Activated CD8-positive, alpha-beta T cell treated with anti-CD3 and anti-CD28 coated beads for 36 hours (primary cell): ENCODE measurements around the gene ABCC11. TPM values are rescaled to one million over a fixed set of nuclear protein-coding genes. Genes with fewer than 3 reads are reported as not detected.

ENCODE experiments used
- ATAC-seq: fragments of 200-7000 bp; cut with Tn5 transposase; one replicate; pipeline ENCODE4 v1.10.0; 2021; ENCODE audit warnings: mild to moderate bottlenecking, moderate library complexity
- CTCF ChIA-PET: fragments of 350-600 bp; sonication (Branson Sonifier 250); formaldehyde crosslinking; loops from one replicate; lab custom pipeline; 2021; ENCODE audit warnings: antibody characterized with exemption; lab: Charles Lee
- POLR2A ChIA-PET: fragments of 350-600 bp; sonication (Branson Sonifier 250); formaldehyde crosslinking; loops from one replicate; lab custom pipeline; 2021; ENCODE audit warnings: antibody characterized with exemption; lab: Charles Lee
- DNase-seq: peaks from one replicate; pipeline ENCODE4 v3.0.0-alpha.2; 2020
- H3K27ac Mint-ChIP-seq: one replicate; pipeline ENCODE4 v1.8.0; 2021; ENCODE audit warnings: mild to moderate bottlenecking, mixed read lengths
- H3K27me3 Mint-ChIP-seq: one replicate; pipeline ENCODE4 v1.8.0; 2021; ENCODE audit warnings: mixed read lengths
- H3K36me3 Mint-ChIP-seq: one replicate; pipeline ENCODE4 v1.8.0; 2021; ENCODE audit warnings: low read depth, mixed read lengths
- H3K4me1 Mint-ChIP-seq: one replicate; pipeline ENCODE4 v1.8.0; 2021; ENCODE audit warnings: low read depth, mixed read lengths
- H3K4me3 Mint-ChIP-seq: one replicate; pipeline ENCODE4 v1.8.0; 2021; ENCODE audit warnings: mild to moderate bottlenecking, moderate library complexity, mixed read lengths
- H3K9me3 Mint-ChIP-seq: one replicate; pipeline ENCODE4 v1.8.0; 2021; ENCODE audit warnings: mixed read lengths
- intact Hi-C: fragments of 100-400 bp; cut with micrococcal nuclease; formaldehyde crosslinking; loops from one replicate; pipeline ENCODE4 v1.10.0; 2022
- total RNA-seq, 2 experiments: library from RNA; stranded (reverse); gene quantifications; one replicate each; pipeline ENCODE4 v1.2.3, GENCODE V29; 2021
- TF ChIP-seq, protein P1 (sequence below): fragments of 200-600 bp; IDR thresholded peaks from one replicate; pipeline ENCODE4 v1.8.0; 2022; ENCODE audit warnings: antibody characterized with exemption, mild to moderate bottlenecking

Gene ABCC11
- total RNA-seq: under 1 TPM; 0.16 to 0.54 TPM

DNA sequence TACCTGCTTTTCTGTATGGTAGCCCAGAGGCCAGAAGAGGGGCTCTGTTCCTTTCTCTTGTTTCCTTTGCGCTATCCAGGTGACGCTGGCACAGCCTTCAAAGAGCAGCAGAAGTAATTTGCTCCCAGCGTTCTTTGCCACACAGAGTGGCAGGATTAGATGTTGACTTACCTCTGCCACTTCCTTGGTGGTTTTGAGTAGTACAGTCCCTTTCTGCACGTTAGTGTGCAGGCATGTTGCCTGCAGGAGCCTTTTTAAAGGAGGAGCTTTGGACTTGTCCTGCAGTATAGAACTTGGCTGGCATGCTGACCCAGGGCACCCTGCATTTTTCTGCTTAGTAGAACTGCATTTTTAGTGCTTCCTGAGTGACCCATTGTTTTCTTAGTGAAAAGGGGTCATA is at the start of gene ABCC11:
Gene ABCC11 (minus strand): TSS at position 229 of the 400 bp plus-strand sequence. CDS start 15,618 bp downstream, outside the sequence.
- CTCF ChIA-PET: interaction anchor here (1.0 to 1.1 kb wide), 2 partner anchors 10 to 383 kb away, joined by 3 read pairs; no protein-coding TSS in a partner anchor
- Mint-ChIP-seq H3K4me3 (peak within 1 kb of the TSS; percentile 43), H3K4me1 (peaks cover 43% of the 10 kb centered on the region), H3K36me3 (peaks cover 2% of the 10 kb centered on the region), H3K27me3 (no peaks in the 10 kb centered on the region), H3K27ac (peak within 1 kb of the TSS; percentile 50), H3K9me3 (peaks cover 2% of the 10 kb centered on the region)
- intact Hi-C loops: no loop called here
- POLR2A ChIA-PET: interaction anchor here (0.9 kb wide), 1 partner anchor 103 kb away, joined by 3 read pairs; no protein-coding TSS in a partner anchor
- TF ChIP-seq, protein P1, sequence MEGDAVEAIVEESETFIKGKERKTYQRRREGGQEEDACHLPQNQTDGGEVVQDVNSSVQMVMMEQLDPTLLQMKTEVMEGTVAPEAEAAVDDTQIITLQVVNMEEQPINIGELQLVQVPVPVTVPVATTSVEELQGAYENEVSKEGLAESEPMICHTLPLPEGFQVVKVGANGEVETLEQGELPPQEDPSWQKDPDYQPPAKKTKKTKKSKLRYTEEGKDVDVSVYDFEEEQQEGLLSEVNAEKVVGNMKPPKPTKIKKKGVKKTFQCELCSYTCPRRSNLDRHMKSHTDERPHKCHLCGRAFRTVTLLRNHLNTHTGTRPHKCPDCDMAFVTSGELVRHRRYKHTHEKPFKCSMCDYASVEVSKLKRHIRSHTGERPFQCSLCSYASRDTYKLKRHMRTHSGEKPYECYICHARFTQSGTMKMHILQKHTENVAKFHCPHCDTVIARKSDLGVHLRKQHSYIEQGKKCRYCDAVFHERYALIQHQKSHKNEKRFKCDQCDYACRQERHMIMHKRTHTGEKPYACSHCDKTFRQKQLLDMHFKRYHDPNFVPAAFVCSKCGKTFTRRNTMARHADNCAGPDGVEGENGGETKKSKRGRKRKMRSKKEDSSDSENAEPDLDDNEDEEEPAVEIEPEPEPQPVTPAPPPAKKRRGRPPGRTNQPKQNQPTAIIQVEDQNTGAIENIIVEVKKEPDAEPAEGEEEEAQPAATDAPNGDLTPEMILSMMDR: no peak
- DNase-seq (no peak), ATAC-seq (no peak)

DNA sequence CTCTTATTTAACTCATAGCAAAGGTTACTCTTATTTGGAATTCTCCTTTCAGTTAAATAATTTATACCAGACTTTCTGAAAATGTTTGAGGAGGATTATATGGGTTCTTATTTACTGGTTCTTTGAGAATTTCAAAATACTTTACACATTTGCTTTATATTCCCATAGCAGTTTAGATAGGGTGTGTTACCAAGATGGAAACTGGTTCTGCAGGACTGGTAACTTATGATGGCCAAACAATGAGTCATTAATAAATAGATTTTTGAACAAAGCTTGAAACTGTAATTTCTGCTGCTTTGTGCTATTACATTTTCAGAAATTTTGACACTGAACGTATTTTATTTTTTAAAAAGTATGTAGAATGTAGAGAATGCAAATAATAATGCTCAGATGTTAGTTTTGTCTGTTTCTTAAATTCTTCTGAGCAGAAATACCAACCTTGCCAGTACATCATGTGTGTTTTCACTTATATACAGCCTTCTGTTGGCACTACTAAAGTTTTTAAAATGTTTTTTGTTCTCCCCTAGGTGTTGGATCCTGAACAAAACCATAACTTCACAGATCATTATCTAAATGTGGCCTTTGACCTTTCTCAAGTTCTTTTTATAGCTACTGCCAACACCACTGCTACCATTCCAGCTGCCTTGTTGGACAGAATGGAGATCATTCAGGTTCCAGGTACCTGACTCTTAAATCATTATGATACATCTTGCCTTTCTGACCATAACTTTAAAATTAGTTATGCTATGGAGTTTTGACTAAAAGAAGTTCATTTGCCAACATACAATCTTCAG is 48.3 kb upstream of the ABCC11 start:
- intact Hi-C loops: no loop called here
- no peaks in the 10 kb centered on the region for H3K9me3 Mint-ChIP-seq
- peaks cover 33% of the 10 kb centered on the region for H3K36me3 Mint-ChIP-seq
- H3K4me3 Mint-ChIP-seq: no peak overlapping the region
- H3K27me3 Mint-ChIP-seq: no peaks in the 10 kb centered on the region
- H3K4me1 Mint-ChIP-seq: peaks cover 9% of the 10 kb centered on the region
- ATAC-seq (no peak), DNase-seq (no peak)
- POLR2A ChIA-PET: interaction anchor here (0.6 kb wide), 1 partner anchor 335 kb away, joined by 3 read pairs; no protein-coding TSS in a partner anchor
- TF ChIP-seq, protein P1: no peak
- no peak overlapping the region for H3K27ac Mint-ChIP-seq
- CTCF ChIA-PET: interaction anchor here (0.9 kb wide), 1 partner anchor 11 kb away, joined by 3 read pairs; no protein-coding TSS in a partner anchor

DNA sequence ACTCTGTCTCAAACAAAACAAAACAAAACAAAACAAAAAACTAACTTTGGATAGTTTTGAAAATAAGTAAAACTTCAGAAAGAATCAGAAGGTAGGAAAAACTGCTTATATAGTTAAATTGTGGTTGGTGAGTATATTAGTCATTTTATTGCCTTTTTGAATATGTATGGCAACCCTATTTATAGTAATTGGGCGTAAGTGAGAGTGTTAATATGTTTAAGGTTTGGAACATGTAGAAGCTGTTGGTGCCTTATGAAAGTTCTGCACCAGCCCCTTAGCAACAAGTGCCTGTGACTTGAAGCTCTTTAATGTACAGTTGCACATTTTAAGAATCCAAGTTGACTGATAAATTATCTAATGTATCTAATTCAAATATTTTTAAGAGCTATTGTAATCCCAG is 47.4 kb upstream of the ABCC11 start:
- DNase-seq (no peak), ATAC-seq (no peak)
- intact Hi-C loops: no loop called here
- Mint-ChIP-seq H3K9me3 (no peaks in the 10 kb centered on the region), H3K27ac (no peak overlapping the region), H3K27me3 (no peaks in the 10 kb centered on the region), H3K4me3 (no peak overlapping the region), H3K36me3 (peaks cover 33% of the 10 kb centered on the region), H3K4me1 (peaks cover 4% of the 10 kb centered on the region)
- ChIA-PET CTCF (interaction anchor here (0.9 to 1.2 kb wide), 2 partner anchors 12 to 60 kb away, joined by 3 read pairs; no protein-coding TSS in a partner anchor), POLR2A (interaction anchor here (0.6 to 0.7 kb wide), 2 partner anchors 336 to 446 kb away, joined by 3 read pairs; no protein-coding TSS in a partner anchor)
- TF ChIP-seq, protein P1: no peak

DNA sequence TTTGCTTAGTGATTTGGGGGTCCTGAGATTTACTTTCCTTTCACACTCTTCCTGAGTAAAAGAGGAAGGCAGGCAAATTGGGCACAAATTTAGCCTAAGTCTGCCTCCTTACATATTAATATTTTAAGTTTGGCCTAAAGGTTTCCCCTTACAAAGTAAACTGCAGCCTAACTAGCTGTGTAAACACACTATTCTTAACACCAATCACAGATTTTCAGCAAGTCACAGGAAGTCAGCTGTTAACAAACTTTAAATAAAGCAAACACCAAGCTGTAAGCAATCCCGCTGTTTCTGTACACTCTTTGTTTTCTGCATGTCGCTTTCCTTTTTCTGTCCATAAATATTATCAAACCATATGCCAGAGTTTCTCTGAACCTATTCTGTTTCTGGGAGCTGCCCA is 45.1 kb upstream of the ABCC11 start:
- ATAC-seq: no peak
- H3K4me1 Mint-ChIP-seq: peaks cover 4% of the 10 kb centered on the region
- H3K9me3 Mint-ChIP-seq: no peaks in the 10 kb centered on the region
- intact Hi-C loops: no loop called here
- peaks cover 37% of the 10 kb centered on the region for H3K36me3 Mint-ChIP-seq
- no peak for DNase-seq
- CTCF ChIA-PET: interaction anchor here (1.0 to 1.8 kb wide), 3 partner anchors 9 to 331 kb away, joined by 3 to 6 read pairs (median 3); no protein-coding TSS in a partner anchor
- H3K4me3 Mint-ChIP-seq: no peak overlapping the region
- TF ChIP-seq, protein P1: no peak
- POLR2A ChIA-PET: no interaction called here
- H3K27me3 Mint-ChIP-seq: no peaks in the 10 kb centered on the region
- H3K27ac Mint-ChIP-seq: no peak overlapping the region

DNA sequence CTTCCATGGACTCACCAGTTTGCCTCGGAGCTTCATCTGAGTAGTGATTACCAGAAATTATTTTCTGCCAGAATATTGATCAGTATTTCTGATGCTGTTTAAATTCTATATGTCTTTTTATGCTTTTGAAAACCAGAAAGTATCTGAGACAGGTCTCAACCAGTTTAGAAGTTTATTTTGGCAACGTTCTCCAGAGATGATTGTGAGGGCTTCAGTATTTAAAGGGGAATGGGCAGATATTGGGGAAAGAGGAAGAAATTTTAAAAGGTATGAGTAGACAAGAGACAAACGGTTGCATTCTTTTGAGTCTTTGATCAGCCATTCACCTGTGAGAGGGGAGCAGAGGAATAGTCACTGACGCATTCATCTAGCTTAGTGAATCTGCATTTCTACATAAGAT is 44.4 kb upstream of the ABCC11 start:
- TF ChIP-seq, protein P1: no peak
- ATAC-seq (no peak), DNase-seq (no peak)
- Mint-ChIP-seq H3K27ac (no peak overlapping the region), H3K36me3 (peaks cover 40% of the 10 kb centered on the region), H3K4me1 (peaks cover 4% of the 10 kb centered on the region), H3K4me3 (no peak overlapping the region), H3K27me3 (no peaks in the 10 kb centered on the region), H3K9me3 (peaks cover 3% of the 10 kb centered on the region)
- intact Hi-C loops: no loop called here
- ChIA-PET POLR2A (no interaction called here), CTCF (interaction anchor here (1.0 to 1.8 kb wide), 3 partner anchors 10 to 331 kb away, joined by 3 to 6 read pairs (median 3); no protein-coding TSS in a partner anchor)
